ENCODE measurements around the gene UNC5A. TPM values are rescaled to one million over a fixed set of nuclear protein-coding genes. Genes with fewer than 3 reads are reported as not detected.

The UNC5A gene
- total RNA-seq, 4 donors from 2014 or later: 0.48 TPM; not detected in 3

DNA sequence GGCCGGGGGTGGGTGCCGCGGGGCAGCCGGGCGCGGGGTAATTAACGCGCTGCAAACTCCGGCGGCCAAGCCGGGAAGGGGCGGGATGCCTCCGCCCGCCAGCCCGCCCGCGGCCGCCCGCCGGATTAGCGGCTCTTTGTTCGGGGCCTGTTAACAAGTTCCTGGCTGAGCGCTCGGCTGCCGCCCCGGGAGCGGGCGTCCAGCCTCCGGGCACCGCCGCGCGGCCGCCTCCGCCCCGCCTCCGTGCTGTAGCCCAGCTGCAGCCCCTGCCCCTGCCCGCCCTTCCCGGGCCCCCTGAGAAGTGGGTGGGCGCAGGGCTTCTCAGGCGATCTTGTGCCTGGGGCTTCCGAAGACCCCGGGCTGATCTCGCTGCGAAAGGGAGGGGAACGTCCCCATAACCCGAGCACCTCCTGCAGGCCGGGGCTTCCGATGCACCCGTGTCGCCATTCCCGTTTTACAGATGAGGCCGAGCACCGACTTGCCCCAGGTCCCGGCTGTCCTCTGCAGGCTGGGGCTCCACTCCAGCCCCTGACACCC, 7.5 kb downstream of the UNC5A start:
- peaks cover 0 to 6% of the 10 kb centered on the region in 2 donors for H3K4me1 ChIP-seq
- no peak overlapping the region for H3K27ac ChIP-seq
- no peaks in the 10 kb centered on the region for H3K36me3 ChIP-seq
- DNase-seq: no peak
- no peaks in the 10 kb centered on the region for H3K9me3 ChIP-seq
- H3K27me3 ChIP-seq: peaks cover 0 to 17% of the 10 kb centered on the region in 2 donors
- intact Hi-C loops (cut with DNase I; ENCODE audit: low total_unique reads): no loop called here
- TF ChIP-seq POLR2A (IDR thresholded peaks at IDR 0.05): no peak
- TF ChIP-seq, protein P1, sequence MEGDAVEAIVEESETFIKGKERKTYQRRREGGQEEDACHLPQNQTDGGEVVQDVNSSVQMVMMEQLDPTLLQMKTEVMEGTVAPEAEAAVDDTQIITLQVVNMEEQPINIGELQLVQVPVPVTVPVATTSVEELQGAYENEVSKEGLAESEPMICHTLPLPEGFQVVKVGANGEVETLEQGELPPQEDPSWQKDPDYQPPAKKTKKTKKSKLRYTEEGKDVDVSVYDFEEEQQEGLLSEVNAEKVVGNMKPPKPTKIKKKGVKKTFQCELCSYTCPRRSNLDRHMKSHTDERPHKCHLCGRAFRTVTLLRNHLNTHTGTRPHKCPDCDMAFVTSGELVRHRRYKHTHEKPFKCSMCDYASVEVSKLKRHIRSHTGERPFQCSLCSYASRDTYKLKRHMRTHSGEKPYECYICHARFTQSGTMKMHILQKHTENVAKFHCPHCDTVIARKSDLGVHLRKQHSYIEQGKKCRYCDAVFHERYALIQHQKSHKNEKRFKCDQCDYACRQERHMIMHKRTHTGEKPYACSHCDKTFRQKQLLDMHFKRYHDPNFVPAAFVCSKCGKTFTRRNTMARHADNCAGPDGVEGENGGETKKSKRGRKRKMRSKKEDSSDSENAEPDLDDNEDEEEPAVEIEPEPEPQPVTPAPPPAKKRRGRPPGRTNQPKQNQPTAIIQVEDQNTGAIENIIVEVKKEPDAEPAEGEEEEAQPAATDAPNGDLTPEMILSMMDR (IDR thresholded peaks at IDR 0.05): no peak
- no peak overlapping the region for H3K4me3 ChIP-seq

DNA sequence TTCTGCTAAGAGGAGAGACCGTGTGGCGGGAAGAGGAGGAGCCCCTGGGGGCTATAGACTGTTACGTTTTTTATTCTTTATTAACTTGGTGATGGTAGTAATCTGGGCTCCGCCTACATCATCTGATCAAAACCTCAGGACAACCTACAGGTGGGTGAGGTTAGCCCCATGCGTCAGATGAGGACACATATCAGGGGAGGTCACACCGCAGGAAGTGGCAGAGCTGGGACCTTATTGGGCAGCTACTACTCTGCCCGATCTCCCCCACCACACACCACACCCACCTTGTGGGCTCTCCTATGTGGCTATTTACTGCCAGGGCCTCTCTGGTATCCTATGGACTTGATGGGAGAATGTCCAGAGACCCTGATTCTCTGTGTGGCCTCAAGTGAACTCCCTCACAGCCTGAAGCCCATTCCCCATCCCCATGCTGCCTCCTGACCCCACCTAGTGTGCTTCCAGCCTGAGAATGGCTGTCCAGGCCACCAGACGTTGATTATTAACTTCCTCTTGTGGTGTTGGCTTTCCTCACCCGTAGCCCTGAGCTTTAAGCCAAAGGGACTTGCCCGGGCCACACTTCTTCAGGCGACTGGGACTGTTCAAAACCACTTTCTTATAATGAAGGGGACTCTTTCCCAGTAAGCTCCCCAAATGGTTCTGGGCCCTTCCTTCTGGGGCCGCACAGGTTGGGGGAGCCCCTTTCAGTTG, 8.2 kb downstream of the UNC5A start:
- intact Hi-C loops (cut with DNase I; ENCODE audit: low total_unique reads): no loop called here
- Histone ChIP-seq H3K4me3 (no peak overlapping the region), H3K9me3 (no peaks in the 10 kb centered on the region), H3K36me3 (no peaks in the 10 kb centered on the region), H3K27ac (no peak overlapping the region), H3K27me3 (peaks cover 0 to 13% of the 10 kb centered on the region in 2 donors), H3K4me1 (peaks cover 0 to 6% of the 10 kb centered on the region in 2 donors)
- DNase-seq: no peak
- TF ChIP-seq POLR2A (IDR thresholded peaks at IDR 0.05): no peak
- TF ChIP-seq, protein P1 (IDR thresholded peaks at IDR 0.05): no peak

DNA sequence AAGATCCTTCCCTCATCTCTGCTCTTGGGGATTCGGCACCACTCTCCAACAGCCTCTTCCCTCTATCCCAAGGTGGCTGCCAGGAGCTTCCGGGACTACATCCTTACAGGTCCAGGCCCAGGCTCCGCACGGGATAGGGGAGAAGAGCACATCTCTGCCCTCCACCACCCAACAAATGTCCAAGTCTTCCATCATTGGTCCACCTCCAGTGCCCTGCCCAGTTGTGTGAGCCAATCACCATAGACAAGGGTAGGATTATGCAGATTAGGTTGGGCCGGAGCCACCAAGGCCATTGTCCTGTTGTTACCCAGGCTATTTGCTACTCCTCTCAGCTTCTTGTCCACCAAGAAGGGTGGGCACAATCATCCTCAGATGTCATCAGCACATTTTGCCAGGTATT, 9.1 kb downstream of the UNC5A start:
- TF ChIP-seq, protein P1 (IDR thresholded peaks at IDR 0.05): no peak
- no peak for TF ChIP-seq POLR2A (IDR thresholded peaks at IDR 0.05)
- Histone ChIP-seq H3K4me1 (peaks cover 0 to 6% of the 10 kb centered on the region in 2 donors), H3K27ac (no peak overlapping the region), H3K9me3 (no peaks in the 10 kb centered on the region), H3K36me3 (no peaks in the 10 kb centered on the region), H3K4me3 (no peak overlapping the region), H3K27me3 (peaks cover 0 to 13% of the 10 kb centered on the region in 2 donors)
- no peak for DNase-seq
- intact Hi-C loops (cut with DNase I; ENCODE audit: low total_unique reads): no loop called here

DNA sequence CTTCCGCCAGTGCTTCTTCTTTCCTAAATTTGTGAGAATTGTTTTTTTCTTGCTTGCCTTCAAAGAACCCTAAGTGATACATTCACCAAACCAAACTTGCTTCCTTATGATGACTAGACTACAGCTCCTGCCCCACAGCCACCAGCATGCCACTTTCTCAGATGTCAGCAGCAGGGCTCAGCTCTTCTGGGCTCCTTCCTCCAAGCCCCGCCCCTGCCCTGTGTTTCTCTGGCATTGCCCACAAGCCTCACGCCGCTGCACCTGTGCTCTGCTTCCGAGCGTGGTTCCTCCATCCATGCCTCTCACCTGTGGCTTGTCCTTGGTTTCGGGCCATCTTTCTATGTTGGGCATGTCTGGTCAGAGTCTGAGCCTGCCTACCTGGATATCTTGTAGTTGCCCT, 10.6 kb downstream of the UNC5A start:
- DNase-seq: no peak
- no peak overlapping the region for H3K27ac ChIP-seq
- peaks cover 0 to 13% of the 10 kb centered on the region in 2 donors for H3K27me3 ChIP-seq
- H3K9me3 ChIP-seq: no peaks in the 10 kb centered on the region
- intact Hi-C loops (cut with DNase I; ENCODE audit: low total_unique reads): no loop called here
- H3K36me3 ChIP-seq: no peaks in the 10 kb centered on the region
- TF ChIP-seq, protein P1 (IDR thresholded peaks at IDR 0.05): no peak
- no peak for TF ChIP-seq POLR2A (IDR thresholded peaks at IDR 0.05)
- no peak overlapping the region for H3K4me3 ChIP-seq
- peaks cover 0 to 6% of the 10 kb centered on the region in 2 donors for H3K4me1 ChIP-seq

DNA sequence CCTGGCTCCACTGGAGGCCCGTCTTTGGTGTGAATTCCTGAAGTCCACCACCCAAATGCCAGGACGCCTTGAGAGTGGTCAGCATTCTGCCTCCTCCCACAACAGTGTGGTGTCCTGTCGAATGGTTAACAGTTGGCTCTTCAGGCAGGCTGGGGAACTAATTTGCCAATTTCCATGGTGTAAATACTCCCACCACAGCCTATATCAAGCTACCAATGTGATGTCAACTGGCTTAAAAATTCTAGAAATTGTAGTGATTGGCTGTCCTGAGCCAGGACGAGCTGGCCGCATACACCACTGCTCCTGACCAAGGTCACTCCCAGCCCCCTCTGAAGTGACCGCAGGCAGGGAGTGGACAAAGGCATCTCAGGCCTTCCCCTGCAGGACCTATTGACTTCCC, 11.1 kb downstream of the UNC5A start:
- DNase-seq: no peak
- Histone ChIP-seq H3K4me1 (peaks cover 0 to 6% of the 10 kb centered on the region in 2 donors), H3K27ac (no peak overlapping the region), H3K4me3 (no peak overlapping the region), H3K27me3 (peaks cover 0 to 13% of the 10 kb centered on the region in 2 donors), H3K9me3 (no peaks in the 10 kb centered on the region), H3K36me3 (no peaks in the 10 kb centered on the region)
- intact Hi-C loops (cut with DNase I; ENCODE audit: low total_unique reads): no loop called here
- TF ChIP-seq POLR2A (IDR thresholded peaks at IDR 0.05): no peak
- TF ChIP-seq, protein P1 (IDR thresholded peaks at IDR 0.05): no peak

Data from uterus (tissue), 4 donors.